Measurements from ENCODE around the gene CPEB1.

The CPEB1 gene

DNA sequence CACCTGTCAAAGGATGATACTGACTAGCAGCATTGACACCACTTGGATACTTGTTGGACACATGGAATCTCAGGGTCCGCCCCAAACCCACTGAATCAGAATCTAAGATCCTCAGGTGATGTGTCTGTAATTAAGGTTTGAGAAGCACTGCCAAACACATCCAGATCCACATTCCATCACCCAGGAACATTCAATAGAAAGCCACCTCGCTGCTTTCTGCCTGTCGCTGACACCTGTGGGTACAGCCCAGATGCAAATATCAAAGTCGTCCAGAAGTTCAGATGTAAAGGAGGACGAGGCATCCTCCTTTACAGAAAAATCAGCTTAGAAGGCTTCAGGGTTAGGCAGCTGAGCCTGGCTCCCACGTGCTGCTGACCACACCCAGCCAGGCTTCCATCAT lies 101.7 kb downstream of the CPEB1 start:
- DNase-seq (ENCODE audit: low spot score) = no peak
- in situ Hi-C loops (cut with MboI; ENCODE audit: low pct_unique_long_range_greater_than_20kb, low sequenced_read_pairs, unreplicated experiment) = loop anchor here (25.0 kb wide), 2 partner anchors 283 to 292 kb away; partner anchors contain the start of genes EFL1 and SAXO2
- TF ChIP-seq, protein P1, sequence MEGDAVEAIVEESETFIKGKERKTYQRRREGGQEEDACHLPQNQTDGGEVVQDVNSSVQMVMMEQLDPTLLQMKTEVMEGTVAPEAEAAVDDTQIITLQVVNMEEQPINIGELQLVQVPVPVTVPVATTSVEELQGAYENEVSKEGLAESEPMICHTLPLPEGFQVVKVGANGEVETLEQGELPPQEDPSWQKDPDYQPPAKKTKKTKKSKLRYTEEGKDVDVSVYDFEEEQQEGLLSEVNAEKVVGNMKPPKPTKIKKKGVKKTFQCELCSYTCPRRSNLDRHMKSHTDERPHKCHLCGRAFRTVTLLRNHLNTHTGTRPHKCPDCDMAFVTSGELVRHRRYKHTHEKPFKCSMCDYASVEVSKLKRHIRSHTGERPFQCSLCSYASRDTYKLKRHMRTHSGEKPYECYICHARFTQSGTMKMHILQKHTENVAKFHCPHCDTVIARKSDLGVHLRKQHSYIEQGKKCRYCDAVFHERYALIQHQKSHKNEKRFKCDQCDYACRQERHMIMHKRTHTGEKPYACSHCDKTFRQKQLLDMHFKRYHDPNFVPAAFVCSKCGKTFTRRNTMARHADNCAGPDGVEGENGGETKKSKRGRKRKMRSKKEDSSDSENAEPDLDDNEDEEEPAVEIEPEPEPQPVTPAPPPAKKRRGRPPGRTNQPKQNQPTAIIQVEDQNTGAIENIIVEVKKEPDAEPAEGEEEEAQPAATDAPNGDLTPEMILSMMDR (IDR thresholded peaks at IDR 0.05; ENCODE audit: extremely low read depth, insufficient read depth, missing control alignments) = no peak

DNA sequence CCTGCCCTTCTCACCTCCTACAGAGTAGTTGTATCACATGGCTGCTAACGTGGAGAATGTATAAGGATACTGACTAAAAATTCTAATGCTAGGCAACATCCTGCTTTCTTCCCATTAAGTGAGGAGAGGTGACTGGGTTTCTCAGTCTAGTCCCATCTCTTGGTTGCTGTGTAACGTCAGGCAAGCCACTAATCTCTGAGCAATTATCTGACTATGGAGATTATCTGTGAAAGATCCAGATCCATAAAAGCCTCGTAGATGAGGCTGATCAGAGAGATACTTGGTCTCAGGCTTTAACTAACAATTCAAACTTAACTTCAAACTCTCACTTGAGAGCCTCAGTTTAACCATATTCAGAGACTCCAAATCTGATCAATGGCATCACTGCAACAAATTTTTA lies 102.2 kb downstream of the CPEB1 start:
- TF ChIP-seq, protein P1 (IDR thresholded peaks at IDR 0.05; ENCODE audit: extremely low read depth, insufficient read depth, missing control alignments) = no peak
- in situ Hi-C loops (cut with MboI; ENCODE audit: low pct_unique_long_range_greater_than_20kb, low sequenced_read_pairs, unreplicated experiment) = loop anchor here (25.0 kb wide), 2 partner anchors 283 to 292 kb away; partner anchors contain the start of genes EFL1 and SAXO2
- no peak for DNase-seq (ENCODE audit: low spot score)

DNA sequence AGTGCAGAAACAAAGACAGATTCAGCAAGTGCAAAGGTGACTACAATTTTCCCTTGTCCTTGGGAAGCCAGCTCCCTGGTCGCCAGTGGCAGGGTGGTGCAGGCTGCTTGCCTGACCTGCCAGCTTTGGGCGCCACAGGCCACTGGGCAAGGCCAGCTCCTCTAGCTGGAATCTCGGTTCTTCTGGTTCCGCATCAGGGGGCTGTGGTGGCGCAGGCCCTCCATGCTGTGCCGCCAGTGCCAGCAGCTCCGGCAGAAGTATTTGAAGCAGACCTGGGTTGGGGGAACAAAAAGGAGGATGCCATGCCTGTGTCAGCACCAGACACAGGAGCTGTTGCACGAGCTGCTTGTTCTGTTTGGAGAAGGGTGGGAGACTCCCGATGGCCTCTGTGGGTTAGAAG lies 102.7 kb downstream of the CPEB1 start:
- TF ChIP-seq, protein P1 (IDR thresholded peaks at IDR 0.05; ENCODE audit: extremely low read depth, insufficient read depth, missing control alignments) = no peak
- DNase-seq (ENCODE audit: low spot score) = no peak
- in situ Hi-C loops (cut with MboI; ENCODE audit: low pct_unique_long_range_greater_than_20kb, low sequenced_read_pairs, unreplicated experiment) = loop anchor here (25.0 kb wide), 2 partner anchors 282 to 293 kb away; partner anchors contain the start of genes EFL1 and SAXO2

DNA sequence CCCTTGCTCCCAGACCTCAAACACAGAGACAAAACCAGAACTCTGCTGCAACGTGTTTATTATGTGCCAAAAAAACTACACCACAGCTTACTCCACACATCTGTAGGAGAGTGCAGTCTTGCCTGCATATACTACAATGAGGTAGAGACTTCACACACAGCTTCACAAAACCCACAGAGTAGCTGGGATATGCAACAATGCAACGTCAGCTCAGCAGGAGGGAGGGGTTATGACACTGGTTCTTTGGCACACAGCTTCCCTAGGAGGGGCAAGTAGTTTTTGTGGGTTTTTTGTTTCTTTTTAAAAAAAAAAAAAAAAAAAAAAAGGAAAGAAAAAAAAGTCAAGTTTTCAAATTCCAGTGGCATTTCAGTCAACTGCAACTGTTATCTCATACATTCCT lies 104.0 kb downstream of the CPEB1 start:
- no peak for DNase-seq (ENCODE audit: low spot score)
- in situ Hi-C loops (cut with MboI; ENCODE audit: low pct_unique_long_range_greater_than_20kb, low sequenced_read_pairs, unreplicated experiment) = loop anchor here (25.0 kb wide), 2 partner anchors 281 to 294 kb away; partner anchors contain the start of genes EFL1 and SAXO2

DNA sequence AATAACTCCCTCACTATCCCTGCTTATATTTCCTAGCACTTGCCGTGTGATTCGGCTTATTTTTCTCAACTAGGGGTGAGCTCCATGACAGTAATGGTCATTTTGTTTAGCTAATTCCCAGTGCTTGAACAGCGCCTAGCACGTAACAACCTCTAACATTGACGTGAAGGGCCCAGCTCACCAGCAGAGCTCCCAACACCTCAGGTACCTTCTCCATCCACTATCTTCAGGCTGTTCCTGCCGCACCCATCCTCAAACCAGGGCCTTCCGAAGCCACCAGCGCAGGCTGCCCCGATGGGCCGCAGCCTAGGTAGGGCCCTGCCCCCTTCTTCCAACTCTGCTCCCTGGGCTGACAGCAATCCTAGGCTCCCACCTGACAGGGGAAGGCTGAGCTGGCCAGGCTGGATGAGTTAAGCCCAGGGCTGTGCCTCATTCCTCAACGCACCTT lies 106.2 kb downstream of the CPEB1 start:
- in situ Hi-C loops (cut with MboI; ENCODE audit: low pct_unique_long_range_greater_than_20kb, low sequenced_read_pairs, unreplicated experiment) = loop anchor here (25.0 kb wide), 2 partner anchors 279 to 296 kb away; partner anchors contain the start of genes EFL1 and SAXO2
- TF ChIP-seq, protein P1 (IDR thresholded peaks at IDR 0.05; ENCODE audit: extremely low read depth, insufficient read depth, missing control alignments) = no peak
- no peak for DNase-seq (ENCODE audit: low spot score)

More for the DNA sequence above, 104.0 kb downstream of the CPEB1 start:
- TF ChIP-seq, protein P1 (IDR thresholded peaks at IDR 0.05; ENCODE audit: extremely low read depth, insufficient read depth, missing control alignments) = no peak

DNA sequence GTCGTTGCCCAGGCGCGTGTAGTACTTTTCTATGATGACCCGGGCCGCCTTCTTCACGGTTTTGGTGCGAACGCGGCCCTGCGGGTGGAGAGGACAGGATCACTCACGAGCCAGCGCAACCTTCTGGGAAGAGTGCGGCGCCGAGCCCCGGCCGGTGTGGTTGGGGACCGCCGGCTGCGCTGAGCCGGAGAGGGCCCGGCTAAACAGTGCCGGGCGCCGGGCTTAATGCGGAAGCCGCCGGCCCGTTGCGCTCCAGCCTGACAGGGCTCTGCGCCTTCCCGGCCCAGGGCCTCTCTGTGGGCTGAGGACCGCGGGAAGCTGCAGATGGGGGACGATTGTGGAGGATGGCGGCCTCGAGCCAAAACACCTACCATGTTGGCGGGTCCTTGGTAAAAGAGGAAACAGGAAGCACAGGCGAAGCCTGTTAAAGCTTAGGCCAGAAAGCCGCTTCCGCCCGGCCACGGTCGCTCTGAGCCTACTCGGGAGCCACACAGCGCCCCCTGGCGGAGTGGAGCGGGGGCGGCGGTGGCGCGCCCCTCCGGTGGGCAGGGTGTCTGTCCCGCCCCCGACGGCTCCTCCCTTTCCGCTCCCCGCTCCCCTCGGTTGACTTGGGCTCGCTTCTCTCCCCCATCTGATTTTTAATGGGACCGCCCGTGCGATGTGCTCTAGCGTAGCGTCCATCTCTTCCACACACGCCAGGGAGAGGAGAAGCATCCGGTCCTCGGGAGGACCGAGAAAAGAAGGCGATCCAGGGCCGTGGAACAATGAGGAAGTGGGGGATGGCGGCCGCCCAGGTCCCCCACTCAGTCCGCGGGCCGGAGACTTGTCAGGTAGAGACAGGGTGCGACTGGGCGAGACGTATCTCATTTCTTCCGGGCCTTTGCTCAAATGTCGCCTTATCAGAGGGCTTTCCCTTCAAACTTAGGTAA lies 106.8 kb downstream of the CPEB1 start, which contains the start of gene RPS17:
Gene RPS17, minus strand, starts transcription at position 403 of the 929 bp plus-strand sequence. Its CDS starts 29 bp downstream, at position 374.
- DNase-seq (ENCODE audit: low spot score) = peak; percentile 99
- in situ Hi-C loops (cut with MboI; ENCODE audit: low pct_unique_long_range_greater_than_20kb, low sequenced_read_pairs, unreplicated experiment) = loop anchor here (25.0 kb wide), 2 partner anchors 278 to 297 kb away; partner anchors contain the start of genes EFL1 and SAXO2
- TF ChIP-seq, protein P1 (IDR thresholded peaks at IDR 0.05; ENCODE audit: extremely low read depth, insufficient read depth, missing control alignments) = peak; percentile 94

Measured in GM13977 (cell line).